Keratinocyte (primary cell): ENCODE results near the gene TCFL5.

Experiments used
- CTCF ChIP-seq, 3 experiments: IDR thresholded peaks in 1 of 3; conservative IDR thresholded peaks in 1 of 3; optimal IDR thresholded peaks in 1 of 3; 2 replicates in 2 of 3; 3 replicates in 1 of 3; pipeline versions ENCODE3 to v1.5.1; 2011; ENCODE audit warnings: low read length in 3 of 3, mild to moderate bottlenecking in 3 of 3, moderate library complexity in 2 of 3, control low read depth in 1 of 3, inconsistent platforms in 1 of 3; ENCODE audit not compliant: insufficient read depth in 2 of 3; ENCODE audit errors: extremely low read depth in 1 of 3
- EZH2 ChIP-seq: IDR thresholded peaks from one replicate; pipeline ENCODE4 v1.6.1; 2012; ENCODE audit warnings: inconsistent platforms, mild to moderate bottlenecking, low read length, moderate library complexity

- TF ChIP-seq CTCF (optimal IDR thresholded peaks at IDR 0.05 in 1 of 3, IDR thresholded peaks at IDR 0.05 in 1 of 3, conservative IDR thresholded peaks at IDR 0.05 in 1 of 3; ENCODE audit: extremely low read depth in 1 of 3, insufficient read depth in 2 of 3, low read length in 3 of 3): no peak
- no peak for TF ChIP-seq EZH2
Measured at GRCh38 chr20:62815066-62815991, 46.3 kb downstream of the TCFL5 start.
